Mucosa of rectum (tissue), 2 donors: ENCODE measurements around the gene C2CD4C.
"Not testable (repeated sequence)": the region's sequence is repeated elsewhere in the genome, so short reads cannot be mapped to it uniquely, and the experiment has no call there.

Experiments used
- H3K27ac ChIP-seq, 2 donors: one replicate each; pipeline ENCODE4 v1.7.0; 2013; ENCODE audit warnings: inconsistent platforms in 2 of 2, low read depth in 2 of 2, low read length in 2 of 2
- H3K27me3 ChIP-seq, 2 donors: one replicate each; pipeline ENCODE4 v1.7.0; 2013; ENCODE audit warnings: low read length in 2 of 2; ENCODE audit not compliant: control insufficient read depth in 2 of 2, insufficient read depth in 2 of 2
- H3K36me3 ChIP-seq, 2 donors: one replicate each; pipeline ENCODE4 v1.7.0; 2013; ENCODE audit warnings: low read length in 2 of 2; ENCODE audit not compliant: control insufficient read depth in 2 of 2, insufficient read depth in 2 of 2
- H3K4me1 ChIP-seq, 2 donors: one replicate each; pipeline ENCODE4 v1.7.0; 2013; ENCODE audit warnings: low read length in 2 of 2, mild to moderate bottlenecking in 1 of 2; ENCODE audit not compliant: control insufficient read depth in 2 of 2, insufficient read depth in 2 of 2
- H3K4me3 ChIP-seq, 2 donors: one replicate each; pipeline ENCODE4 v1.7.0; 2013; ENCODE audit warnings: low read length in 2 of 2
- H3K9ac ChIP-seq, 2 donors: one replicate each; pipeline ENCODE4 v1.7.0; 2013; ENCODE audit warnings: low read length in 2 of 2, low read depth in 1 of 2, mild to moderate bottlenecking in 1 of 2
- H3K9me3 ChIP-seq, 2 donors: one replicate each; pipeline ENCODE4 v1.7.0; 2013; ENCODE audit warnings: low read length in 2 of 2; ENCODE audit not compliant: control insufficient read depth in 2 of 2
- donor health status: healthy.
- donor health status: Normal muscosa, but diverticular disease.

C2CD4C gene

GRCh38 chr19:415292-415691, 6.3 kb upstream of the C2CD4C start:
- H3K36me3 ChIP-seq, result no peaks in the 10 kb centered on the region
- H3K27ac ChIP-seq, result no peak overlapping the region
- no peaks in the 10 kb centered on the region for H3K4me1 ChIP-seq
- no peaks in the 10 kb centered on the region for H3K9me3 ChIP-seq
- H3K9ac ChIP-seq, result no peak overlapping the region
- H3K27me3 ChIP-seq, result peaks cover 2 to 11% of the 10 kb centered on the region in 2 donors
- H3K4me3 ChIP-seq, result no peak overlapping the region

- H3K9me3 ChIP-seq, result no peaks in the 10 kb centered on the region
- peaks cover 0 to 4% of the 10 kb centered on the region in 2 donors for H3K4me1 ChIP-seq
- no peak overlapping the region for H3K9ac ChIP-seq
- H3K27me3 ChIP-seq, result peaks cover 10 to 23% of the 10 kb centered on the region in 2 donors
- no peak overlapping the region for H3K4me3 ChIP-seq
- H3K27ac ChIP-seq, result no peak overlapping the region
- no peaks in the 10 kb centered on the region for H3K36me3 ChIP-seq
Observed at GRCh38 chr19:413756-414420, 4.9 kb upstream of the C2CD4C start.

- H3K9ac ChIP-seq, result no peak overlapping the region
- no peaks in the 10 kb centered on the region for H3K36me3 ChIP-seq
- no peak overlapping the region for H3K27ac ChIP-seq
- no peaks in the 10 kb centered on the region for H3K9me3 ChIP-seq
- H3K27me3 ChIP-seq, result peaks cover 10 to 23% of the 10 kb centered on the region in 2 donors
- no peak overlapping the region for H3K4me3 ChIP-seq
- peaks cover 0 to 4% of the 10 kb centered on the region in 2 donors for H3K4me1 ChIP-seq
Observed at GRCh38 chr19:412356-413355, 3.7 kb upstream of the C2CD4C start.

GRCh38 chr19:411723-412355, 2.9 kb upstream of the C2CD4C start:
- Histone ChIP-seq H3K9ac (no peak overlapping the region), H3K36me3 (no peaks in the 10 kb centered on the region), H3K4me3 (no peak overlapping the region), H3K4me1 (peaks cover 0 to 4% of the 10 kb centered on the region in 2 donors), H3K9me3 (no peaks in the 10 kb centered on the region), H3K27me3 (peaks cover 10 to 23% of the 10 kb centered on the region in 2 donors), H3K27ac (no peak overlapping the region)

GRCh38 chr19:411121-411722, 2.3 kb upstream of the C2CD4C start:
- H3K27ac ChIP-seq, H3K9me3 ChIP-seq, H3K4me3 ChIP-seq, H3K4me1 ChIP-seq, H3K36me3 ChIP-seq, H3K9ac ChIP-seq: not testable (repeated sequence)
- peaks cover 11 to 27% of the 10 kb centered on the region in 2 donors for H3K27me3 ChIP-seq

GRCh38 chr19:410243-410781, 1.4 kb upstream of the C2CD4C start:
- Histone ChIP-seq H3K36me3 (no peaks in the 10 kb centered on the region), H3K4me3 (no peak overlapping the region), H3K27ac (no peak overlapping the region), H3K9ac (no peak overlapping the region), H3K4me1 (peaks cover 0 to 11% of the 10 kb centered on the region in 2 donors), H3K9me3 (no peaks in the 10 kb centered on the region), H3K27me3 (peaks cover 13 to 33% of the 10 kb centered on the region in 2 donors)

GRCh38 chr19:409516-410242, 732 bp upstream of the C2CD4C start:
- Histone ChIP-seq H3K9ac (no peak overlapping the region), H3K4me1 (peaks cover 2 to 11% of the 10 kb centered on the region in 2 donors), H3K9me3 (no peaks in the 10 kb centered on the region), H3K36me3 (no peaks in the 10 kb centered on the region), H3K27me3 (peaks cover 13 to 33% of the 10 kb centered on the region in 2 donors), H3K27ac (no peak overlapping the region), H3K4me3 (peak overlapping the region; percentile 10 to 44)

GRCh38 chr19:408441-408901, 476 bp downstream of the C2CD4C start:
- H3K9me3 ChIP-seq, result no peaks in the 10 kb centered on the region
- no peak overlapping the region for H3K4me3 ChIP-seq
- peaks cover 15 to 32% of the 10 kb centered on the region in 2 donors for H3K27me3 ChIP-seq

More at GRCh38 chr19:408441-408901, 476 bp downstream of the C2CD4C start:
- H3K27ac ChIP-seq, result no peak overlapping the region
- no peak overlapping the region for H3K9ac ChIP-seq
- no peaks in the 10 kb centered on the region for H3K36me3 ChIP-seq
- H3K4me1 ChIP-seq, result peaks cover 2 to 11% of the 10 kb centered on the region in 2 donors
